ENCODE data around the gene RNF17.
"Not testable (repeated sequence)": the region's sequence is repeated elsewhere in the genome, so short reads cannot be mapped to it uniquely, and the experiment has no call there.

The RNF17 gene

DNA sequence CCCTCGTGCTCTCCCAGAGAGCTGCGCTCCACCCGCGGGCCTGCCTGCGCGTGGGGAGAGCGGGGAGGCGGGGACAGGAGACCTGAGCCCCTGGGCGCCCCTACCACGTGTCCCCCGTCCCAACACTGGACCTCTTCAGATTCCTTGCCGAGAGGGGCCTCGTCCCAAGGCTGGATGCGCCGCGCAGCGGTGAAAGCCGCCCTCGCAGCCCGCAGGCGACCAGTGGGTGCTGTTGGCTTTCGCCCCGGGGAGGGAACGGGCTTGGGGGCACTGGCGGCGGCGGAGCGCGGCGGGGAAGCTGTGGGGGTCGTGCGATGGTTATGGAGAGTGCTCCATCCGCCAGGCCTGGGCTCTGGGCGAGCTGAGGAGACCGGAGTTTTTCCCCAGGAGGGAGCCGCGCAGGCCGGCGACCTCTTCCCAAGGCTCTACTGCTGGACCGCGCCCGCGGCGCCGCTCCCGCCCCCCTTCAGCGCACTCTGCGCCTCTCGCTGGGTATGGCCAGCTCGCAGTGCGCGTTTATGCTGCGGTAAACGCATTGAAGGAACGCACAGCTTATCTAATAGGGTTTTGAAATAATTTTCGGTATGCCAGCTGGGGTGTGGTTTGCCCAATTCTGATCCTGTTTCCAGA, 17.2 kb upstream of the RNF17 start:
- no peak overlapping the region for H3K4me3 ChIP-seq (ENCODE audit: low read depth in 1 of 2, low read length in 2 of 2)
- no peak overlapping the region for H3K9ac ChIP-seq (ENCODE audit: low read length)
- H3K9me3 ChIP-seq (ENCODE audit: low read length) = no peaks in the 10 kb centered on the region
- H3K4me1 ChIP-seq (ENCODE audit: insufficient read depth, low read length) = no peaks in the 10 kb centered on the region
- H3K27me3 ChIP-seq (ENCODE audit: control insufficient read depth in 1 of 2, insufficient read depth in 2 of 2, low read length in 2 of 2) = peaks cover 0 to 39% of the 10 kb centered on the region in 2 donors
- no peak overlapping the region for H3K27ac ChIP-seq (ENCODE audit: low read depth, low read length)
- no peaks in the 10 kb centered on the region for H3K36me3 ChIP-seq (ENCODE audit: insufficient read depth, low read length)

DNA sequence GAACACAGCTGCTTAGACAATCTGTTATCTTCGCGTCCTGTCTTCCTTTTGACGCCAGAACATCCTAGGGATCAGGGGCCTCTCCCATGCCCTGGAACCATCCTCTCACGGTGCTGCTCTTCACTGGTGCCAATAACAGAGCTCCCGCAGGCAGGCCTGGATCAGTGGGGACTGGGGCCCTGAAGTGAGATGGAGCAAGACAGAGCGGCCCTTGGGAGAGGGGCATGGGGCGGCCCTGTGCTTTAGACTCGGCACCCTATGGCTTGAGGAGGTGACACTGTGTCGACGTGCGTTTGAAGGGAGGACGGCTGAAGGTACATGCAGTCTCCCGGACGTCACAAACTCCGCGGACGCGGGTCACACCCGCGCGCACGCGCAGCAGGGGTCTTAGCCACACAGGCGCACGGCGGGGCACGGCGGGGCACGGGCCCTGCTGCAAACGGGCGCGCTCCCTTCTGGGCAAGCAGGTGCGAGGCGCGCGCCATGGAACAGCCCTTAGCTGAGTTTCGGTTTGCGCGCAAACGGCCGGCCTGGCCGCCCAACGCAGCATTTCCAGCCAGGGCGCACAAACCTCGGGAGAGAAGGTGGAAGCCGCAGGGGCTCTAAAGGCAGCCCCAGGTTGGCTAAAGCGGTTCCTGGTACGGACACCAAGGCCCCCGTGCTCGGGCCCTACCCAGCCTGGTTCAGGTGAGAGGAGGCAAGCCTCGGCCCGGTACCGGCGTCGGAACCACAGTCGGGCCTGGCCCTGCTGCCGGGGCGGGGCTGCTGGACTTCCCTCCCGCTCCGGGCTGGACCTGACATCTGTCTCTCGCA, 16.5 kb upstream of the RNF17 start:
- Histone ChIP-seq H3K9ac (ENCODE audit: low read length) (no peak overlapping the region), H3K27ac (ENCODE audit: low read depth, low read length) (no peak overlapping the region), H3K4me1 (ENCODE audit: insufficient read depth, low read length) (no peaks in the 10 kb centered on the region), H3K4me3 (ENCODE audit: low read depth in 1 of 2, low read length in 2 of 2) (peak overlapping the region in 1 of 2 donors; percentile 42), H3K36me3 (ENCODE audit: insufficient read depth, low read length) (no peaks in the 10 kb centered on the region), H3K9me3 (ENCODE audit: low read length) (no peaks in the 10 kb centered on the region), H3K27me3 (ENCODE audit: control insufficient read depth in 1 of 2, insufficient read depth in 2 of 2, low read length in 2 of 2) (peaks cover 0 to 39% of the 10 kb centered on the region in 2 donors)

DNA sequence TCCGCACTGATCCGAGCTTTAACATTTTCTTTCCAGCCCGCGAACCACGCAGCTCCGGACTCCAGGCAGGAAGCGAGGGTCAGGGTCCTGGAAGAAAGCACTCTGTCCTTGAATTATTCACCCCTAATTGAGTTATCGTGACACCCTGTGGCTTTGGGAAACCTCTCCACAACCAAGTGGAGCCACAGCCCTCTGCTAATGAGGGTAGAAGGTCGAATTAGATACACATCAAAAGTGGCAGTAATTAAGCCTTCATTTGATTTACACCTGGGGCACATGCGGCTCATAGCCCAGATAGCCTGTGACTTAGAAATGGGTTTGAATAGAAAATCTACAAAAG, 15.9 kb upstream of the RNF17 start:
- Histone ChIP-seq H3K4me3 (ENCODE audit: low read depth in 1 of 2, low read length in 2 of 2) (no peak overlapping the region), H3K36me3 (ENCODE audit: insufficient read depth, low read length) (no peaks in the 10 kb centered on the region), H3K27ac (ENCODE audit: low read depth, low read length) (no peak overlapping the region), H3K27me3 (ENCODE audit: control insufficient read depth in 1 of 2, insufficient read depth in 2 of 2, low read length in 2 of 2) (peaks cover 0 to 39% of the 10 kb centered on the region in 2 donors), H3K9ac (ENCODE audit: low read length) (no peak overlapping the region), H3K9me3 (ENCODE audit: low read length) (no peaks in the 10 kb centered on the region), H3K4me1 (ENCODE audit: insufficient read depth, low read length) (no peaks in the 10 kb centered on the region)

DNA sequence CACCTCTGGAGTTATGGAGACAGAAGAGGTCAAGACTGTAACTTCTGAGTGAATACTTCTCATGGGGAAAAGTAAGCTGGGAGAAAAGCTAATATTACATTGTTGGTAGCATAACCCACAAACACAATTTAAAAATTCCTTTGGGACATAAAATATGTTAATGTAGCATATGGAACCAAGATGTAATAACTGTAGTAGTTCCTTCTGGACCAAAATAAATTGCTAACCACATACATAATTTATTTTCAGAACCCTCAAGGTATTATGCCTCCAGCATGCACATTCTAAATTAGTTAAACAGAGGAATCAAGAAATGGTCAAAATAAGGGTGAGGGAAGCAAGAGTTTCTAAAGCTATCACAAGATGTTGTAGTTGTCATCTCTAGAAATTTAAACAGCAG, 4.8 kb upstream of the RNF17 start:
- no peak overlapping the region for H3K4me3 ChIP-seq (ENCODE audit: low read depth in 1 of 2, low read length in 2 of 2)
- H3K27ac ChIP-seq (ENCODE audit: low read depth, low read length) = no peak overlapping the region
- H3K27me3 ChIP-seq (ENCODE audit: control insufficient read depth in 1 of 2, insufficient read depth in 2 of 2, low read length in 2 of 2) = no peaks in the 10 kb centered on the region
- no peaks in the 10 kb centered on the region for H3K4me1 ChIP-seq (ENCODE audit: insufficient read depth, low read length)
- no peak overlapping the region for H3K9ac ChIP-seq (ENCODE audit: low read length)
- no peaks in the 10 kb centered on the region for H3K36me3 ChIP-seq (ENCODE audit: insufficient read depth, low read length)
- H3K9me3 ChIP-seq (ENCODE audit: low read length) = no peaks in the 10 kb centered on the region

- Histone ChIP-seq H3K27ac (ENCODE audit: low read depth, low read length) (no peak overlapping the region), H3K9me3 (ENCODE audit: low read length) (no peaks in the 10 kb centered on the region), H3K4me1 (ENCODE audit: insufficient read depth, low read length) (no peaks in the 10 kb centered on the region), H3K9ac (ENCODE audit: low read length) (no peak overlapping the region), H3K4me3 (ENCODE audit: low read depth in 1 of 2, low read length in 2 of 2) (no peak overlapping the region), H3K27me3 (ENCODE audit: control insufficient read depth in 1 of 2, insufficient read depth in 2 of 2, low read length in 2 of 2) (no peaks in the 10 kb centered on the region), H3K36me3 (ENCODE audit: insufficient read depth, low read length) (no peaks in the 10 kb centered on the region)
Observed at GRCh38 chr13:24764276-24764630, 284 bp downstream of the RNF17 start.

DNA sequence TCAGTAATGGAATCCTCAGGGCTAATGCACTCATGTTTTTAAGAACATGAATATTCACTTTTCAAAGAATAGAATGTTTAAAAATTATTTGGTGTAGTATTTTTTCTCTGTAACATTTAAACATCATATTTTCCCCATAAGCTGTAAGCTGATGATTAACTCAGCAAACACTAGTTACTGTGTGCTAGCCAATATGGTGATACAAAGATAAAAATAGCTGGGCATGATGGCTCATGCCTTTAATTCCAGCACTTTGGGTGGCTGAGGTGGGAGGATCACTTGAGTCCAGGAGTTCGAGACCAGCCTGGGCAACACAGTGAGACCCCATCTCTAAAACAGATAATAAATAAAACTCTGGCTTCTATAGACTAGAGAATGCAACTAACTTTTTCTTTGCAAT, 13.2 kb downstream of the RNF17 start:
- Histone ChIP-seq H3K27me3 (ENCODE audit: control insufficient read depth in 1 of 2, insufficient read depth in 2 of 2, low read length in 2 of 2) (no peaks in the 10 kb centered on the region), H3K4me1 (ENCODE audit: insufficient read depth, low read length) (no peaks in the 10 kb centered on the region), H3K9me3 (ENCODE audit: low read length) (no peaks in the 10 kb centered on the region), H3K4me3 (ENCODE audit: low read depth in 1 of 2, low read length in 2 of 2) (no peak overlapping the region), H3K9ac (ENCODE audit: low read length) (no peak overlapping the region), H3K27ac (ENCODE audit: low read depth, low read length) (no peak overlapping the region), H3K36me3 (ENCODE audit: insufficient read depth, low read length) (no peaks in the 10 kb centered on the region)

- Histone ChIP-seq H3K36me3 (ENCODE audit: insufficient read depth, low read length) (no peaks in the 10 kb centered on the region), H3K27ac (ENCODE audit: low read depth, low read length) (no peak overlapping the region), H3K27me3 (ENCODE audit: control insufficient read depth in 1 of 2, insufficient read depth in 2 of 2, low read length in 2 of 2) (no peaks in the 10 kb centered on the region), H3K9ac (ENCODE audit: low read length) (no peak overlapping the region), H3K9me3 (ENCODE audit: low read length) (no peaks in the 10 kb centered on the region), H3K4me3 (ENCODE audit: low read depth in 1 of 2, low read length in 2 of 2) (no peak overlapping the region), H3K4me1 (ENCODE audit: insufficient read depth, low read length) (no peaks in the 10 kb centered on the region)
Observed at GRCh38 chr13:24784319-24784718, 20.4 kb downstream of the RNF17 start.

- Histone ChIP-seq H3K27ac (ENCODE audit: low read depth, low read length) (no peak overlapping the region), H3K27me3 (ENCODE audit: control insufficient read depth in 1 of 2, insufficient read depth in 2 of 2, low read length in 2 of 2) (no peaks in the 10 kb centered on the region), H3K4me3 (ENCODE audit: low read depth in 1 of 2, low read length in 2 of 2) (no peak overlapping the region), H3K36me3 (ENCODE audit: insufficient read depth, low read length) (no peaks in the 10 kb centered on the region), H3K9me3 (ENCODE audit: low read length) (no peaks in the 10 kb centered on the region), H3K4me1 (ENCODE audit: insufficient read depth, low read length) (no peaks in the 10 kb centered on the region), H3K9ac (ENCODE audit: low read length) (no peak overlapping the region)
Observed at GRCh38 chr13:24788538-24788937, 24.6 kb downstream of the RNF17 start.

DNA sequence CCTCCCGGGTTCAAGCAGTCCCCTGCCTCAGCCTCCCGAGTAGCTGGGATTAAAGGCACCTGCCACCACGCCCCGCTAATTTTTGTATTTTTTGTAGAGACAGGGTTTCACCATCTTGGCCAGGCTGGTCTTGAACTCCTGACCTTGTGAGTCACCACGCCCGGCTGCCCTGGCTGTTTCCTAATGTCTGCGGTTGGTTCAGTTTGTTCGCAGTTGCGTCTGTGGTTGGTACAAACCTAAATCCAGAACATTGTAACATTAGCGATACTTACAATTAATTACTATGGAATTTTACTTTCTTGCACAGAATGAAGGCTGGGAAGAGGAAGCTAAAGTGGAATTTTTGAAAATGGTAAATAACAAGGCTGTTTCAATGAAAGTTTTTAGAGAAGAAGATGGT, 38.1 kb downstream of the RNF17 start:
- Histone ChIP-seq H3K36me3 (ENCODE audit: insufficient read depth, low read length) (no peaks in the 10 kb centered on the region), H3K9ac (ENCODE audit: low read length) (no peak overlapping the region), H3K27me3 (ENCODE audit: control insufficient read depth in 1 of 2, insufficient read depth in 2 of 2, low read length in 2 of 2) (no peaks in the 10 kb centered on the region), H3K4me1 (ENCODE audit: insufficient read depth, low read length) (no peaks in the 10 kb centered on the region), H3K27ac (ENCODE audit: low read depth, low read length) (no peak overlapping the region), H3K4me3 (ENCODE audit: low read depth in 1 of 2, low read length in 2 of 2) (no peak overlapping the region), H3K9me3 (ENCODE audit: low read length) (no peaks in the 10 kb centered on the region)

GRCh38 chr13:24821207-24821606, 57.2 kb downstream of the RNF17 start:
- Histone ChIP-seq H3K27me3 (ENCODE audit: control insufficient read depth in 1 of 2, insufficient read depth in 2 of 2, low read length in 2 of 2) (no peaks in the 10 kb centered on the region), H3K4me1 (ENCODE audit: insufficient read depth, low read length) (no peaks in the 10 kb centered on the region), H3K27ac (ENCODE audit: low read depth, low read length) (no peak overlapping the region), H3K9me3 (ENCODE audit: low read length) (no peaks in the 10 kb centered on the region), H3K4me3 (ENCODE audit: low read depth in 1 of 2, low read length in 2 of 2) (no peak overlapping the region), H3K9ac (ENCODE audit: low read length) (no peak overlapping the region), H3K36me3 (ENCODE audit: insufficient read depth, low read length) (no peaks in the 10 kb centered on the region)

DNA sequence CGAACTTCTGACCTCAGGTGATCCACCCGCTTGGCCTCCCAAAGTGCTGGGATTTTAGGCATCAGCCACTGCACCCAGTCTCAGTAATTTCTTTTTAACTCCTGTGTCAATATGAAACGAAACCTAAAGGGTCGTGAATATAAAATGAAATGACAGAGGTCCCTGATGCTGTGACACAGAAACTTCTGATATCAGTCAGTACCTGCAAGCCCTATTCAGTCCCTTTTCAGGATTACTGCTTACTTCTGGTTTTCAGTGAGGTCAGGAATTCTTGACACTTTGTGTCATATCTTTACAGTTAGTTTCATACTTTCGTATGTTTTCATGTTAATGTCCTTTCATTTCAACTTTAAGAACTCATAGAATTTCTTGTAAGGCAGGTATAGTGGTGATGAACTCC, 58.7 kb downstream of the RNF17 start:
- Histone ChIP-seq H3K9me3 (ENCODE audit: low read length) (no peaks in the 10 kb centered on the region), H3K27ac (ENCODE audit: low read depth, low read length) (no peak overlapping the region), H3K27me3 (ENCODE audit: control insufficient read depth in 1 of 2, insufficient read depth in 2 of 2, low read length in 2 of 2) (no peaks in the 10 kb centered on the region), H3K4me3 (ENCODE audit: low read depth in 1 of 2, low read length in 2 of 2) (no peak overlapping the region), H3K9ac (ENCODE audit: low read length) (no peak overlapping the region), H3K4me1 (ENCODE audit: insufficient read depth, low read length) (no peaks in the 10 kb centered on the region), H3K36me3 (ENCODE audit: insufficient read depth, low read length) (no peaks in the 10 kb centered on the region)

DNA sequence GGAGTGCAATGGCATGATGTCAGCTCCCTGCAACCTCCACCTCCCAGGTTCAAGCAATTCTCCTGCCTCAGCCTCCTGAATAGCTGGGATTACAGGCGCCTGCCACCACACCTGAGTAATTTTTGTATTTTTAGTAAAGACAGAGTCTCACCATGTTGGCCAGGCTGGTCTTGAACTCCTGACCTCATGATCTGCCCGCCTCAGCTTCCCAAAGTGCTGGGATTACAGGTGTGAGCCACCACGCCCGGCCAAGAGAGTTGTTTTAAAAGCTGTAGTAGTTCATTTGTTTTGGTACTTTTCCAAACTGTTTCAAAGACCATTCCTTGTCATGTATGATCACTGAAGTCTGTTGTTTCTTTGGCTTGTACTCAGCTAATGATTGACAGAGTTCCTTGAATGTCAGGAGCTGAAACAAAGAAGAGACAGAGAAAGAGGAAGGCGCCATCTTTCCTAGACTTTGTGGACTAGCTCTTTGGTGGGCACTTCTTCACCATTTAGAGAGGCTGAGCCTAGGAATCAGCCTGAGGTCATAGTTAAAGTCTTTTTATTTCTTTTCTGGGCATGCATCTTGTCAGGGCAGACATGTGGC, 59.2 kb downstream of the RNF17 start:
- H3K4me3 ChIP-seq (ENCODE audit: low read depth in 1 of 2, low read length in 2 of 2); H3K27me3 ChIP-seq (ENCODE audit: control insufficient read depth in 1 of 2, insufficient read depth in 2 of 2, low read length in 2 of 2); H3K27ac ChIP-seq (ENCODE audit: low read depth, low read length); H3K4me1 ChIP-seq (ENCODE audit: insufficient read depth, low read length); H3K9ac ChIP-seq (ENCODE audit: low read length); H3K36me3 ChIP-seq (ENCODE audit: insufficient read depth, low read length); H3K9me3 ChIP-seq (ENCODE audit: low read length): not testable (repeated sequence)
